Naive thymus-derived CD4-positive, alpha-beta T cell (primary cell): Measurements from ENCODE around the gene DDX10. TPM values are rescaled to one million over a fixed set of nuclear protein-coding genes. Genes with fewer than 3 reads are reported as not detected.

Source experiments
- ATAC-seq: fragments of 150-1000 bp; cut with Tn5 transposase; 2 replicates; pipeline ENCODE4 v1.10.0; 2021; ENCODE audit warnings: mild to moderate bottlenecking, moderate library complexity
- CTCF ChIA-PET: fragments of 350-600 bp; sonication (Branson Sonifier 250); formaldehyde crosslinking; loops from one replicate; lab custom pipeline; 2021; ENCODE audit warnings: antibody characterized with exemption; lab: Charles Lee
- POLR2A ChIA-PET: fragments of 350-600 bp; sonication (Branson Sonifier 250); formaldehyde crosslinking; loops from one replicate; lab custom pipeline; 2021; ENCODE audit warnings: antibody characterized with exemption, inconsistent platforms; lab: Charles Lee
- DNase-seq, 9 donors: peaks; one replicate each; pipeline versions ENCODE4 v3.0.0 to v3.0.0-alpha.2; 2020 to 2022; ENCODE audit warnings: mixed read lengths in 1 of 9
- H3K27ac ChIP-seq: one replicate; pipeline ENCODE4 v1.7.0; 2013; ENCODE audit warnings: mild to moderate bottlenecking, low read depth, low read length, moderate library complexity
- H3K27me3 ChIP-seq, 2 donors: one replicate each; pipeline ENCODE4 v1.7.0; 2013; ENCODE audit warnings: low read length in 2 of 2, mild to moderate bottlenecking in 2 of 2, moderate library complexity in 2 of 2; ENCODE audit not compliant: control insufficient read depth in 2 of 2, insufficient read depth in 2 of 2
- H3K36me3 ChIP-seq, 3 experiments: 1 replicate in 2 of 3; 2 replicates in 1 of 3; pipeline ENCODE4 v1.7.0; 2013; ENCODE audit warnings: low read length in 3 of 3, mild to moderate bottlenecking in 3 of 3, moderate library complexity in 1 of 3; ENCODE audit not compliant: insufficient read depth in 3 of 3, control insufficient read depth in 2 of 3
- H3K4me1 ChIP-seq, 2 donors: one replicate each; pipeline ENCODE4 v1.7.0; 2013; ENCODE audit warnings: low read length in 2 of 2, mild to moderate bottlenecking in 2 of 2, moderate library complexity in 1 of 2; ENCODE audit not compliant: control insufficient read depth in 2 of 2, insufficient read depth in 2 of 2
- H3K4me3 ChIP-seq: 2 replicates; pipeline ENCODE4 v1.7.0; 2013; ENCODE audit warnings: mild to moderate bottlenecking, low read length
- H3K9me3 ChIP-seq, 3 experiments: 1 replicate in 2 of 3; 2 replicates in 1 of 3; pipeline ENCODE4 v1.7.0; 2013; ENCODE audit warnings: low read length in 3 of 3; ENCODE audit not compliant: control insufficient read depth in 2 of 3
- H3K27ac Mint-ChIP-seq, 9 donors: one replicate each; pipeline ENCODE4 v1.8.0; 2020 to 2022; ENCODE audit warnings: mixed read lengths in 9 of 9, mild to moderate bottlenecking in 8 of 9, moderate library complexity in 5 of 9, inconsistent platforms in 2 of 9
- H3K27me3 Mint-ChIP-seq, 5 donors: one replicate each; pipeline ENCODE4 v1.8.0; 2021 to 2022; ENCODE audit warnings: mixed read lengths in 5 of 5, mild to moderate bottlenecking in 1 of 5
- H3K36me3 Mint-ChIP-seq, 5 donors: one replicate each; pipeline ENCODE4 v1.8.0; 2020 to 2022; ENCODE audit warnings: mixed read lengths in 5 of 5, mild to moderate bottlenecking in 3 of 5, inconsistent platforms in 1 of 5
- H3K4me1 Mint-ChIP-seq, 7 donors: one replicate each; pipeline ENCODE4 v1.8.0; 2020 to 2022; ENCODE audit warnings: mixed read lengths in 7 of 7, mild to moderate bottlenecking in 3 of 7, inconsistent platforms in 1 of 7
- H3K4me3 Mint-ChIP-seq, 10 donors: one replicate each; pipeline ENCODE4 v1.8.0; 2020 to 2022; ENCODE audit warnings: mild to moderate bottlenecking in 10 of 10, mixed read lengths in 10 of 10, moderate library complexity in 6 of 10, inconsistent platforms in 2 of 10
- H3K9me3 Mint-ChIP-seq, 11 donors: one replicate each; pipeline ENCODE4 v1.8.0; 2020 to 2022; ENCODE audit warnings: mixed read lengths in 11 of 11, mild to moderate bottlenecking in 4 of 11, inconsistent platforms in 1 of 11, moderate library complexity in 1 of 11
- intact Hi-C, 2 donors: fragments of 100-400 bp; cut with micrococcal nuclease; formaldehyde crosslinking; loops; one replicate each; pipeline ENCODE4 v1.15.1; 2023
- polyA plus RNA-seq, 2 donors: library from polyadenylated mRNA; unstranded; fragments of 300-500 nt; fragmentation: Illumina TruSeq; gene quantifications; one replicate each; pipeline ENCODE4 v1.2.3, GENCODE V29; 2021
- total RNA-seq, 6 experiments: library from RNA in 5 of 6; stranded (reverse) in 5 of 6; gene quantifications; 1 replicate in 5 of 6; 2 replicates in 1 of 6; pipeline ENCODE4 v1.2.3 and lab custom pipeline; 2021 to 2026

Gene DDX10
- total and polyA plus RNA-seq, 7 experiments from 2014 or later = 14.8 to 34.6 (median 22.4) TPM

GRCh38 chr11:108923413-108923812, 258.5 kb downstream of the DDX10 start:
- no peaks in the 10 kb centered on the region for H3K27me3 Mint-ChIP-seq
- no peaks in the 10 kb centered on the region for H3K4me1 ChIP-seq
- ATAC-seq = no peak
- no peaks in the 10 kb centered on the region for H3K9me3 ChIP-seq
- H3K36me3 Mint-ChIP-seq = peaks cover 4 to 48% (median 15%) of the 10 kb centered on the region in 5 donors
- DNase-seq = no peak
- no peak overlapping the region for H3K4me3 ChIP-seq
- no peaks in the 10 kb centered on the region for H3K9me3 Mint-ChIP-seq
- ChIA-PET POLR2A (no interaction called here), CTCF (no interaction called here)
- no peak overlapping the region for H3K4me3 Mint-ChIP-seq
- intact Hi-C loops = no loop called here
- H3K27ac ChIP-seq = no peak overlapping the region
- no peaks in the 10 kb centered on the region for H3K36me3 ChIP-seq
- H3K27me3 ChIP-seq = no peaks in the 10 kb centered on the region
- H3K27ac Mint-ChIP-seq = no peak overlapping the region
- H3K4me1 Mint-ChIP-seq = peaks cover 0 to 6% (median 3%) of the 10 kb centered on the region in 7 donors

GRCh38 chr11:108926171-108926840, 261.4 kb downstream of the DDX10 start:
- Mint-ChIP-seq H3K27ac (no peak overlapping the region), H3K4me3 (no peak overlapping the region), H3K9me3 (no peaks in the 10 kb centered on the region), H3K36me3 (peaks cover 3 to 46% (median 7%) of the 10 kb centered on the region in 5 donors), H3K27me3 (no peaks in the 10 kb centered on the region), H3K4me1 (peaks cover 0 to 7% (median 0%) of the 10 kb centered on the region in 7 donors)
- Histone ChIP-seq H3K27ac (no peak overlapping the region), H3K4me3 (no peak overlapping the region), H3K9me3 (no peaks in the 10 kb centered on the region), H3K36me3 (no peaks in the 10 kb centered on the region), H3K4me1 (no peaks in the 10 kb centered on the region), H3K27me3 (no peaks in the 10 kb centered on the region)
- DNase-seq = no peak
- intact Hi-C loops = no loop called here
- no peak for ATAC-seq
- POLR2A ChIA-PET = no interaction called here
- CTCF ChIA-PET = no interaction called here

- Mint-ChIP-seq H3K36me3 (peaks cover 3 to 47% (median 7%) of the 10 kb centered on the region in 5 donors), H3K27me3 (no peaks in the 10 kb centered on the region), H3K4me1 (peaks cover 0 to 7% (median 0%) of the 10 kb centered on the region in 7 donors), H3K9me3 (no peaks in the 10 kb centered on the region), H3K27ac (no peak overlapping the region), H3K4me3 (no peak overlapping the region)
- Histone ChIP-seq H3K4me3 (no peak overlapping the region), H3K36me3 (no peaks in the 10 kb centered on the region), H3K9me3 (no peaks in the 10 kb centered on the region), H3K27me3 (no peaks in the 10 kb centered on the region), H3K4me1 (no peaks in the 10 kb centered on the region), H3K27ac (no peak overlapping the region)
- ATAC-seq (no peak), DNase-seq (no peak)
- intact Hi-C loops = no loop called here
- POLR2A ChIA-PET = no interaction called here
- CTCF ChIA-PET = no interaction called here
These were observed 262.1 kb downstream of the DDX10 start for GRCh38 chr11:108926841-108927577.

- Mint-ChIP-seq H3K4me1 (peaks cover 0 to 7% (median 0%) of the 10 kb centered on the region in 7 donors), H3K27me3 (no peaks in the 10 kb centered on the region), H3K4me3 (no peak overlapping the region), H3K36me3 (peaks cover 3 to 52% (median 10%) of the 10 kb centered on the region in 5 donors), H3K27ac (no peak overlapping the region), H3K9me3 (no peaks in the 10 kb centered on the region)
- no peak overlapping the region for H3K4me3 ChIP-seq
- POLR2A ChIA-PET = no interaction called here
- CTCF ChIA-PET = no interaction called here
- no peaks in the 10 kb centered on the region for H3K36me3 ChIP-seq
- ATAC-seq = no peak
- no peaks in the 10 kb centered on the region for H3K9me3 ChIP-seq
- no peak for DNase-seq
- no peak overlapping the region for H3K27ac ChIP-seq
- H3K4me1 ChIP-seq = no peaks in the 10 kb centered on the region
- intact Hi-C loops = no loop called here
- H3K27me3 ChIP-seq = no peaks in the 10 kb centered on the region
These were observed 263.1 kb downstream of the DDX10 start for GRCh38 chr11:108927791-108928545.

GRCh38 chr11:108929241-108929640, 264.4 kb downstream of the DDX10 start:
- Mint-ChIP-seq H3K4me1 (peaks cover 0 to 7% (median 0%) of the 10 kb centered on the region in 7 donors), H3K36me3 (peaks cover under 1 to 56% (median 11%) of the 10 kb centered on the region in 5 donors), H3K4me3 (no peak overlapping the region), H3K27ac (no peak overlapping the region), H3K27me3 (no peaks in the 10 kb centered on the region), H3K9me3 (no peaks in the 10 kb centered on the region)
- ATAC-seq (no peak), DNase-seq (no peak)
- Histone ChIP-seq H3K27me3 (no peaks in the 10 kb centered on the region), H3K36me3 (no peaks in the 10 kb centered on the region), H3K4me1 (no peaks in the 10 kb centered on the region), H3K9me3 (no peaks in the 10 kb centered on the region), H3K4me3 (no peak overlapping the region), H3K27ac (no peak overlapping the region)
- CTCF ChIA-PET = no interaction called here
- POLR2A ChIA-PET = no interaction called here
- intact Hi-C loops = no loop called here

GRCh38 chr11:108931168-108931567, 266.3 kb downstream of the DDX10 start:
- no peaks in the 10 kb centered on the region for H3K4me1 ChIP-seq
- DNase-seq (no peak), ATAC-seq (no peak)
- ChIA-PET POLR2A (no interaction called here), CTCF (no interaction called here)
- Mint-ChIP-seq H3K4me3 (no peak overlapping the region), H3K27me3 (no peaks in the 10 kb centered on the region), H3K9me3 (no peaks in the 10 kb centered on the region), H3K27ac (no peak overlapping the region), H3K4me1 (peaks cover 0 to 7% (median 0%) of the 10 kb centered on the region in 7 donors), H3K36me3 (peaks cover 2 to 63% (median 9%) of the 10 kb centered on the region in 5 donors)
- H3K27ac ChIP-seq = no peak overlapping the region
- intact Hi-C loops = no loop called here
- H3K9me3 ChIP-seq = no peaks in the 10 kb centered on the region
- no peaks in the 10 kb centered on the region for H3K27me3 ChIP-seq
- H3K4me3 ChIP-seq = no peak overlapping the region
- no peaks in the 10 kb centered on the region for H3K36me3 ChIP-seq
